Right hindlimb (tissue), 1 donor: Measurements from ENCODE around the gene APOL2.
"Not testable (repeated sequence)": the region's sequence is repeated elsewhere in the genome, so short reads cannot be mapped to it uniquely, and the experiment has no call there.

Experiments used
- DNase-seq: peaks from one replicate; pipeline ENCODE4 v3.0.0-alpha.2; 2018

APOL2 gene

DNA sequence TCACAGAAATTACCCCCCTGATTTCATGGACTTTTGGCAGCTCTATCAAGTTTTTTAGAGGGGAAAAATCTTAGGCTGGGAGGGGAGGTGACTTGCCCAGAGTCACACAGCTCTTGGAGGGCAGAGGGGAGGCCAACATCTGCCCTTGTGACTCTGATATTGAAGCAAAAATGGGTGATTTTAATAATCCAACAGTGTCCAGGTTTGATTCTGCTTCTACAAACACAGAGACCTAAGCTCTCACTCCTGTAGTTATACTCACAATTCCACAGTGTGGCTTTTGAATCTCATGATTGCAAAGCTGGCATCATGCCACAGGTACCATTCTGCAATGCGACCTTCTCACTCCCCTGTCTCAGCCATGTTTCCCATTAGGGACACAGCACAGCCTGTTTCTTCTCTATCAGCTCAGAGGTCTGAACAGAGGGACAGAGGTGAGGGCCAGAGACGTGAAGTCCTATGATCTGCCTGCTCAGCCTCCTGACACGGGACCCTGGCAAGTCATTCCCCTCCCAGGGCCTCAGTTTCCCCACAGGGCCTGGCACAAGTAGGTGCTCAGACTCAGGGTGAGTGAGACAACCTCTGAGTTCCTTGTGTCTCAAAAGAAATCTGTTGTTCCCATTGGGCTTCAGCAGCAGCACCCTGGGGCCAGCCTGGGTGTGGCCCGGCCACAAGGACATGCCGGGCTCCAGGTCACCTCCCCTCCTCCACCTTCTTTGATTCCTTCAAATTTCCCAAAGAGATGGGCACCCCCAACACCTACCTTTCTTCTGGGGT, 766 bp downstream of the APOL2 start:
- DNase-seq, result no peak

DNA sequence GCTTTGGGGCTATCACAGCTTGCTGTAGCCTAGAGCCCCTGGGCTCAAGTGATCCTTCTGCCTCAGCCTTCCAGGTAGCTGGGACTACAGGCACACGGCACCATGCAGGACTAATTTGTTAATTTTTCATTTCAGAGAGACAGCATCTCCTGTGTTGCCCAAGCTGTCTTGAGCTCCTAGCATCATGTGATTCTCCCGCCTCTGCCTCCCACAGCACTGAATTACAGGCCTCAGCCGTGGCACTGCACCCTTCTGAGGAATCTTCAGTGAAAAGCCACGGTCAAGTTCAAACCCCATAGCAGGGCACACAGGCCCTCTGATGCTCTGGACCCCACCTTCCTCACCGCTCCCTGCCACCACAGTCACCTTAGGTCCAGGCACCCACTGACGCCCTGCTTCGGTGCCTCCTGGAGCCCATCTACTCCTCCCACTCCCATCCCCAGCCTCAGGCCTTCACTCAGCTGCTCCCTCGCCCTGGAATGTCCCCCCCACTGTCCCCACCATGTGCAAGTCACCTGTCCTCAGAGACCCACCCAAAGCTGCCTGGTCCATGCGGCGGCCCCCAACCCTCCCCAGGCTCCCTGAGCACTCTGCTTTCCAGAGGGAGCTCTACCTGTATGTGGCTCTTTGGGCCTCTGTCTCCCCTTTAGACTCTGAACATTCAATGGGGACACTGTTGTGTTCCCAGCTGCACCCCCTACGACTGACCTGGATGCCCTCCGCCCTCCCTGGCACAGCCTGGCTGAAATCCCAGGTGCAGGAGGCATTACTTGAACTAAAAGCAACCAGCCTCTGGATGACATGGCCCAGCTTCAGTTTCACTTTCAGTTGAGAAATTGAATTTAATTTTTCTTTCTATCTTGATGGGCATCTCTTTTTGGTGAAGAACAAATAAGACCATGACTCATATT, 1.6 kb downstream of the APOL2 start:
- no peak for DNase-seq

DNA sequence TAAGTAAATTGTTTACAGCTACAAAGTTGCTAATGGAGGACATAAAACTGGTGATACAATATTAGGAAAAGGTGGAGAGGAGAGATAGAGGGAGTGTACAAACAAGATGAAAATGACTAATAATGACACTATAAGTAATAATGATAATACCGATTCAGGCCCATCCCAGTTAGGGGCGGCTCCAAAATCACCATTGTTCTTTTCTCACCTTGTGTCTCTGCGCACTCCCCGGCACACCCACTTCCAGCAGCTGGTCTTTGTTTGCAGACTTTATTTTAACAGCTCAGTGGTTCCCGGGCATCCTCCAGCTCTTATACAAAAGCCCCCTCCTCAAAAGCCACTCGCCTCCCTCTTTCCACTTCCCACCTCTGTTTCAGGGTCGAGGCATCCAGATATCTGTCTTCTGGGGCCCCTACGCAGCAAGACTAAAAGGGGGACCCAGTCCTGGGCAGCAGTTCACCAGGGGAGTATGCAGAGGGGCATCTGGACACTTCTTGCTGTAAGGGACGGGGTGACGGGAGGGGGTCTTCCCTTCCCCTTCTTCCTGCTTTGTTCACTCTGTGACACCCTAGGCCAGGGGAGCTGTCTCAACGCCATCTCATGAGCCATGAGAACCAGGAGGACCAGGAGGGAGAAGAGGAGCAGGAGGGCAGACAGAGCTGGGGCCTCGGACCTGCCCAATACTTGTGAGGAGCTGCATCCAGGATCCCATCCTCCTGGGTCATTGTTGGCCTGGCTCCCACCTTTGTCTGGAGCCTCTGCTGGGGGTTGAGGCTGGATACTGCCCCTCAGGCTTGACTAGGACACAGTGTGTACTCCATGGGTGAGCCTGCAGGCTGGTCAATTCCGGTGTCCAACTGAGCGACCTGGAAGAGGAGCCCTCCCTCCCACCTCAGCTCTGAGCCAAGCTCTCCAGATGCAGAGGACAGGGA, 2.7 kb downstream of the APOL2 start:
- no peak for DNase-seq

DNA sequence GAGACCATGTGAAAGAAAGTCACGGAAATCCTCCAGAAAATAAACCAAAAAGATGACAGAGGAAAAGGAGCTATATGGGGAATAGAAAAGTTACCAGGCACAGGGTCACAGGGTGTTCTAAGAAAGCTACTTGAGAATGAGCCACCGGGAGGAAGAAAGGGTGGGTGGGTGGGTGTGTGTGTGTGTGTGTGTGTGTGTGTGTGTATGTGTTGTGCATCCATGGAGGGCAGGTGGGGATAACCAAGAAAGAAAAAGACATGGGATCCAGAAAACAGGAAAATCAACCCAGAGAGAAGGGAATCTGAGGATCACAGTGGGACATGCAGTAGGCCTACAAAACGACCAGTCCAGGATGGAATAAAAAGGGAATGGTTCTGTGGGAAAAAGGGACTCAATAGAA, 3.7 kb downstream of the APOL2 start:
- no peak for DNase-seq

DNA sequence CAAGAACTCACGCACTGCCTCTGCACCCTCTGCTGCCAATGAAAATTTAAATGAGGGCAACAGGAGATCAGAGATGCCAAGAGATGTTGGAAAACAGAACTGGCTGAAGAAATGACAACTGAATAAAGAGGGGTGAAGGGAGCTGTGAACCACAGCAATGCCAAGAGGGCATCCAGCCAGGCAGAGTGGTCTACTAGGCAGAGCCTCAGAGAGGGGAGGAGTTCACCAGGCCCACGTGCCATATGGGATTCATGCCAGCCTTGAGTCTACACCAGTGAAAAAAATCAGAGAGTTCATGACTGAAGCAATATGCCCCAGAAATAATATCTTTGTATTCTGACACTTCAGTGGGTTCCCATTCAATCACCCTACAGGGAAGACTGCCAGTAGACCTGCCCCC, 4.4 kb downstream of the APOL2 start:
- no peak for DNase-seq

DNA sequence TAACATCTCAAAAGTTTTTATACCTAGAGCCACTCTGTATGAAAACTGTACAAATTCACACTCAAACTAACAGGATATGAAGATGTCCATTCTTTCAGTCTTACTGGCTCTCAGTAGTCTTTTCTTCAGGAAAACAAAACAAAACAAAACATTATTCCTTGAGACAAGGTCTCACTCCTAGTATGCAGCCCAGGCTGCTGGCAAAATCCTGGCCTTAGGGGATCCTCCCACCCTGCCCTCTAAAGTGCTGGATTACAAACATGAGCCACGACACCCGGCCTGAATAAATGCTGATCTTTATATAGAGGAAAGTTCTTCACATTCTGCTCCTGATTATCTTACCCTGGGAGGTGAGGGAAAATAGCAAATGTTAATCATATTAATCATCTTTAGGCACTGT, 5.1 kb downstream of the APOL2 start:
- DNase-seq, result no peak

DNA sequence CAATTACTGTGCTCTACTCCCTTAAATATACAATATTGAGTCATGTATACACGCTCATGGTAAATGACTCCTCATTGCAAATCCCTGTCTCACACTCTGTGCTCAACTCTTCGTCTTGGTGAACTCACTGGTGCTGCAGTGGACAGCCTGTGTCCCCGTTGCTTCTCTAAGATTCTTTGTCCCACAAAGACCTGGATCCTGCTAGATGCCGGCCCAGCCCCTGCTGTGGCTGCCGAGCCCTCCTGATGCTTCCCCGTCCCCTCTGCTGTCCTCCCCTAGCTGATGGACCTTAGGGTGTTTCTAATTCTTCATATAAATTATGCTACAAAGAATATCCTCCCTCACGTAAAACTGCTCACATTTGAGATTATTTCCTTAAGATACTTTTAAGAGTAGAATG, 5.5 kb downstream of the APOL2 start:
- DNase-seq, result no peak

DNA sequence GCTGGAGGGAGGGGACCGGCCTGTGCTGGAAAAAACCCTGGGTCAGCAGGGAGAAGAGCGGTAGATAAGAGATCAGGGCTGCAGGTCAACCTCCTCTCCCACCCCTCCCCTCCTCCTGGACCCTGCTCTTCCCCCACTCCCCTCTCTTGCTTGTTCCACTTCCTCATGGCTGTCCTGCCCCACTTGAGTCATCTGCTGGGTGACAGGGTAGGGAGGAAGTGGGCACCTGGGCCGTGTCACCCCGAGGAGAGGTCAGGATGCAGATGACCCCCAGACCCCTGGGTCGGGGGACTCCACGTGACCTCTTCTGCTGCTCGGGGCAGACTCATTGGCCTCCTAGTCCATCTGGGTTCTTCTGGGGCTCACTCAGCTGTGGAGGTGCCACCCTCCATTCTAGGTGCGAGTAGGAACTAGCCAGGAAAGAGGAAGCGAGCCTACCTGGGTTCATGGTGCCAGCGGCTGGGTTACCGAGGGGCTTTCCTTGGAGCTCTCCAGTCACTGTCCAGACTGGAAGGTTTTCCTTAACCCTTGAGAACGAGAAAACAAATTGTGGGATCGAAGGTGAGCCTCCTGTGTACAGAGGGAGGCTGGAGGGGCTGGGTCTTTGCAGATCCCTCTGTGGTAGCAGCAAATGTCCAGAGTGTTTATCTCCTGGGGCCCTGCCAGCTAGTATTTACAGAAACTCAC, 6.5 kb downstream of the APOL2 start:
- DNase-seq, result no peak

DNA sequence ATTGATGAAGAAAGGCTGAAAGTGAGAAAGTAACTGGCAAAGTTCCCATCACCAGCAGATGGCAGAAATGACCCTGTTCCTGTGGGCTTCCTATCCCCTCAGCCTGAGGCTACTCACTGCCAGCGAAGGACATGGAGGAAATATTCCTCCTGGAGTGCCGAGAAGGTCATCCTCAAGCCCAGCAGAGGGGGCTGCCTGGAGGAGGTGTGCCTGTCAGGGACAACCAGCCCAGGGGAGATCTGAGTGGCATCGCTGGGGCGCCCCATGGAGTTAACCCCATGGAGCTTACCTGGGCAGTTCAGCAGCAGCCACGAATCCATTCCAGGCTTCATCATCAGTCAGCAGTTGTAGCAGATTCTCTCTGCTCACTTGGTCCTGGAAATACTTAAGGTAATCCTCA, 8.3 kb downstream of the APOL2 start:
- DNase-seq, result not testable (repeated sequence)

DNA sequence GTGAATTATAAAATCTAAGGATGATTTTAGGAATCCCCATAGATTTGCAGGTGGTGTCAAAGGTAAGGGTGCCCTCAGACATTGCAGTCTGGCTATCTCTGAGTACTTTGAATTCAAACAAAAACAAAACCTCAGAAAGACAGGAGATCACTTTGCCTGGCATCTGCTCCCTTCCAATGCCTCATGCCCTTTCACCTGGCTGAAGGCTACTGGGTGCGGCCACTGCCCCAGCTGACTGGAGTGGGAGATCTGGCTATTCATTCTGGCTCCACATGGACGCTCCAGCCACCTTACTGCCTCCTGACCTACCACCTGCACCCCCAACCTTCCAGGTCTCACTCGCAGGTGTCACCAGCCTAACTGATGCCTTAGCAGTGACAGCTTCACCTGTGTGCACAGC, 9.7 kb downstream of the APOL2 start:
- not testable (repeated sequence) for DNase-seq

DNA sequence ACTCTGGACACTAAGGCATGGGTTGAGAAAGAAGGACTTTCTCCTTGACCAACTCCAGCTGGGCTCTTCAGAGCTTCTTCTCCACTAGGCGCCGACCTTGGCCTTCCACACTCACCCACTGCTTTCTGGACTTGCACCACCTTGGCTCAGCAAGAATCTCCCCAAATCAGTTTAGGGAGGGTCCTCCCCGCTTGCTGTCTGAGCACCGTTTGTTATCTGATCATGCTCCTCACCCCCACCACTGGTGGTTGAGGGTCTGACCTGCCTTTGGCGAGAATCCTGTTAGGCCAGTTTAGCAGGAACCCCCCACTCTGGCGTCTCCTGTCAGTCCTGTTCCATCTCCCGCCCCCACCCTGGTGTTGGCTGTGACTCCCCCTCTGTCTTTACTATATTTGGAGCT, 10.4 kb downstream of the APOL2 start:
- no peak for DNase-seq

DNA sequence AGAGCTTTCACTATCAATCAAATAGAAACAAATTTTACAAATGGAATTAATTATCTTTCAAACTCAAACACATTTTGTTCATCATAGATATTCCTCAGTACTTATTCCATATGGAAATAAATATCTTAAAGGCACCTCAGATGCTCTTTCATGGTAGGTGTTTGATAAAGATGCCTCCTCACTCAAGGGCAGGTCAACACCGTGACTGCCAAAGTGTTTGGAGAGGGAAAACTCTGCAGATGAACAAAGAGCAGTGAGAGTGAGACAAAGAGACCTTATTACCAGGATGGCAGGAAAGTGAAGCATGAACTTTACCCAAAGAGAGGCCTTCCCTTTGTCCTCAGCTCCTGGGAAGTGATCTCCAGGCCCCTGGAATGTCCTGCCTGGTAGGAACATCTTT, 11.0 kb downstream of the APOL2 start:
- DNase-seq, result not testable (repeated sequence)

DNA sequence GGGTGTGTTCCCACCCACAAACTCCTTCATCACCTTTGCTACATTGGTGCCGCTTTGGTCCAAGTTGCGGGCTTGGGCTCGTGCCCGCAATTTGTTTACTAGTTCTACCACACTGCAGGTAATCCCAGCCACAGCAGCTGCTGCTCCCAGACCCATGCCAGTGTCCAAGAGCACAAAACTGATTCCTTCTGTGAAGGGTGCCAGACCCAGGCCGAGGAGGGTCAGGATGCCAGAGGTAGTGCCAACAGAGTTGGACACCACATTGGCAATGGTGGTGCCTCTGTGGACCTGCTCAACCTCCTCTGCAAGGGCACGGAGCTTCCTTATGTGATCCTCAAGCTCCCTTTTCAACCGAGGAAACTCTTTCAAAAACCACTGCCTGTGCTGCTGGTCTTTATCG, 11.5 kb downstream of the APOL2 start:
- no peak for DNase-seq

DNA sequence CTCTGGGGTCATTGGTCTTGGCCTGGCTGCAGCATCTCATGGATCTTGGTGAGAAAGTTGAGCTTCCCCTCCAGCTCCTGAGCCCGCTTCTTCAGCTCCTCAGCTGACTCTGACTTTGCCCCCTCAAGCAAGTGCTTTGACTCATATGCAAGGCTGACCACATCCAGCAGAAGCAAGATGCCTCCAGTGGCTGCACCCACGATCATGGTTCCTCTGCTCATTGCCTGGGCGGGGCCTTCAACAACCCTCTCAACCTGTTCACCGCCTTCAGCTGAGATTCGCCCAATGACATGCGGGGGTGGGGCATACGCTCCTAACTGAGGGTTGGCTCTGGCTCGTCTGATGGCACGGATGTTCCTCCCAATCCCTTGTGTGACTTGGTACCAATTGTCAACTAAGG, 11.9 kb downstream of the APOL2 start:
- no peak for DNase-seq

DNA sequence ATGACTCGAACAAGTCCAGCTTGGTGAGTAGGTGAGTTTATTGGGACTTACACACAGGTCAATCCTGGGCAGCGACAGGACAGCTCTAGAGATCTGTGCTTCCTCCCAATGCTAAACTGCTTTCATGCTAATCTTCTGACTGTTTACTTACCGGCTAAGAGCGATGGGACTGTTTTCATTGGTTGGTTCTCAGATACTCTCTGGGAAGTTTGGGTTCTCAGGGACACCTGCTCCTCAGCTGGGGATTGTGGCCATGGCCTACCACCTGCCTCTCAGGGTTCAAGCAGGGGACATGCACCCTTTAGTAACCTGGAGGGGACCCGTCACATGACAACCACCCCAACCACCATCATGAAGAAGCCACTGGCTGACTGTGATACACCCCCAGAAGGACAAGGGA, 13.1 kb downstream of the APOL2 start:
- DNase-seq, result no peak

DNA sequence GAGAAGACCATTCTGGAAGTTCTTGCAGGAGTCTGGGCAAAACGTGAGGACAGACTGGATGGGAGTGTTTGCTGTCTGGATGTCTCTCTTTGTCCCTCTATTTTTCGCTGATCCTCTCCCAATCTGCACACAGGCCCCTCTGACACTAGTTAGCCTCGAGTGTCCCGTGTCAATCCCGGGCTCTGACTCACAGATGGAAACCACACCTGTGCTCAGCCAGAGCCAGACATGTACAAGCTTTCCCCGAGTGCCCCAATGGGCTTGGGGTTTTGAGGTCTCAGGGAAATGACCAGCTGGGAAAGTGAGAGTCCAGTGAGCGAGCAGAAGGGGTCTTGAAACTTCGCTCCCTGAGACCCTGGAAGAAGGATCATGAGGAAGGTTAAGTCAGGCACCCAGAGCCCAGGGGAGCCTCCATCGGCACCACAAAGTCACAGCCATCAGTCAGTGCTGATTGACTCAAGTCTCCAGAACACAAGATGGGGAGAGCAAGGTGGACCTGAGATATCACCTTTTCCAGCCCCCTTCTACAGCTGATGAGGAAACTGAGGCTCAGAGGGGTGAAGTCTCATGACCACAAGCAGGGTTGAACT, 13.9 kb downstream of the APOL2 start:
- no peak for DNase-seq

DNA sequence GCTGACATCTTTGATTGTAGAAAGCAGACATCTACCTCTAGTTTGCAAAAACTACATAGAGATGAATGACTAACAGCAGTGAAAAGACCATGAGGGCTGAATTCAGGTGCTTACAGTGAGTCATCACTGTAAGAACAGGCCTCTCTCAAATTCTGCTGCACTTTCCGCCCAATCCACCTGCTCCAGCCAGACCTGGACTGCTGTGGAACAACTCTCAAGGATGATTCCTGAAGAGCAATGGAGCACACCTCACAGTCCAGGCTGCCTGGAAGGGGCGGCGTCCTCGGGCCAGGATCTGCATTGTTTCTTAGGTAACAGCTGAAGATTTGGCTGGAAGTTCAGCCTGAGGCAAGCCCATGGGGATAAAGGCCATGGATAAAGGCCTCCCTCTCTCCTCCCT, 15.1 kb downstream of the APOL2 start:
- peak; percentile 4 for DNase-seq

DNA sequence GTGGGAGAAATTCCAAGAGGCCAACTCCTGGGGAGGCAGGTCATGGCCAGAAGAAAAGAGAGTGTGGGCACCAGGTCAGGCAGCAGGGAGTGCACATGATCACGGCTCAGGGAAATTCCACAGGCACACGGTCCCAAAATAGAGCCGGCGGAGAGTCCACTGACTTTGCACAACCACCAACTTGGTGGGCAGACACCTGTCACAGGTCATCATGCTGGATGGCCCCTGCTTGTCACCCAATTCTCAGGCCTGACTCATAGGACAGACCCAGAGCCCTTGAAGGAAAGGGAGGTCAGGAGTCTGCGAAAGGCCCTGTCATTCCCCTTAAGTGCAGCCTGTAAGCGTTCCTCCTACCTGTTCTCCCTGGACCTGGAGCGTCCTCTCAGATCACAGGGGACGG, 15.8 kb downstream of the APOL2 start:
- peak; percentile 19 for DNase-seq

DNA sequence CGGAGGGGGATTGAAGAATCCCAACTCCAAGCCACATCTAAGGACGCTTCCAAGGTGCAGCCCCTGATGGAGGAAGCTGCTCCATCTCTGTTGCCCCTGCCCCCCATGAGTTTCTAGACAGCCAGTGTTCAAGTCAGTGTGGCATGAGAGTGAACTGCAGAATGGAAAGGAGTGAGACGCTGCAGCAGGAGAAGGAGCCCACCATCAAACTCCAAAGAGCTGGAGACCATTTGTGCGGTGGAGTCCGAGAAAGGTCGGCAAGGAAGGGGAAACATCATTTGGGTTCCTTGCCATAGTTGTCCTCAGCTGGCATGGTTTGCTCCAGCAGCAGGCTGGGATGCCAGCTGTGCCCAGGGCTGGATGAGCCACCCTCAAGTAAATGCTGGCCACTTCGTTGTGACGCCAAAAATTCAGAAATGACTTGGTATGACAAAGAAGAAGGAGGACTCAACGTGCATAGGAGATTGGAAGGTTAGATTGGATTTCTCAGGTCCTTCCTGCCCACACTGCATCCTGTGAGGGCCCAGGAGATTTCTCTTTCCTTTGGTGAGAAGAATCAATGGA, 16.4 kb downstream of the APOL2 start:
- DNase-seq, result no peak

DNA sequence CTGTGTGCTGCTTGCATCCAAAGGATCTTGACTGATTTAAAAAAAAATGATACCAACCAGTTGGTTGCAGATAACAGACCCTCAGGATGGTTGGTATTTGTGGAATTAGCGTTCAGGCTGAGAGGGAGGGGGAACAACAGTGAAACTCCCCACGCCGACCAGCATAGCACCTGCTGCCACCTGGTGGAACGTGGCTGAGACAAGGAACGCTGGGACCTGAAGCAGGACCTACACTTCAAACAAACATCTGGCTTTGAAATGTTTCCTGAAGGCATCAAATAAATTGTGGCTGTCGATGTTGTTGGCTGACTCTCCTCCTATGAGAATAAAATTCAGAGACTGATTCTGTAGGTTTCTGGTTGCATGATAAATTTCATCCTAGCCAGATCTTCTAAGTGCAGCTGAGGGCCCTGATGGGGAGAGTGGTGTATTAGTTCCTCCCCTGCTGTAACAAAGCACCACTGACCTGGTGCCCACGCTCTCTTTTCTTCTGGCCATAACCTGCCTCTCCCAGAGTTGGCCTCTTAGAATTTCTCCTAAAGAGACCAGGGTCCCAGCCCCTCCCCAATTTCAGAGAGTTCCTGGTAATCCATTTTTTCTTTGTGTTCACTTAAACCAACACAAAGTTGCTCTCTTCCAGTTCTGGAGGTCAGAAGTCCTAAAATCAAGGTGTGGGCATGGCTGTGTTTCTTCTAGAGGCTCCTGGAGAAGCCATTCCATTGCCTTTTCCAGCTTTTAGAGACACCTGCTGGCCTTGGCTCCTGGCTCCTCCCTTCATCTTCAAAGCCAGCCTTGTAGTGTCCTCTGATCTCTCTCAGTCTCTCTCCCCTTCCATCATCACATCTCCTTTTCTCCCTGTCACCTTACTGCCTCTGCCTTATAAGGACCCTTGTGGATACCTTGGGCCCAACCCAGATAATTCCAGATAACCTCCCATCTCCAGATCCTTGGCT, 17.3 kb downstream of the APOL2 start:
- no peak for DNase-seq
